ENCODE measurements around the gene MDGA2.

DNA sequence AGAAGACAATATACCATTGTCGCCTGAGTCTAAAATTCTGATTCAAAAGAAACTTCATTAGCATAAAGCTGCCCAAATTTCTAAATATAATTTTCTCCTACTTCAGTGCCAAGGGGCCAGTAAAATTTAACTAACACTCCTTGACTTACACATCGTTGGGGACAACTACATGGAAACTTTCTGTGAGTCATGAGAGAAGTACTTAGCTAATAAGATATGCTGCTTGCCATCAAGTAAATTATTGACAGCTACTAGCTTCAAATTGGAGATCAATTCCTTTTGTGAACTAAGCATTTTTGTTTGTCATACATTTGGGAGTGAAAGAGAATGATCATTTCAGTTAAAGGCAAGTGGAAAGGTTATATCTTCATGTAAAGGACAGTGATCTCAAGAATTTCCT is 373.3 kb downstream of the MDGA2 start:
- TF ChIP-seq, protein P1, sequence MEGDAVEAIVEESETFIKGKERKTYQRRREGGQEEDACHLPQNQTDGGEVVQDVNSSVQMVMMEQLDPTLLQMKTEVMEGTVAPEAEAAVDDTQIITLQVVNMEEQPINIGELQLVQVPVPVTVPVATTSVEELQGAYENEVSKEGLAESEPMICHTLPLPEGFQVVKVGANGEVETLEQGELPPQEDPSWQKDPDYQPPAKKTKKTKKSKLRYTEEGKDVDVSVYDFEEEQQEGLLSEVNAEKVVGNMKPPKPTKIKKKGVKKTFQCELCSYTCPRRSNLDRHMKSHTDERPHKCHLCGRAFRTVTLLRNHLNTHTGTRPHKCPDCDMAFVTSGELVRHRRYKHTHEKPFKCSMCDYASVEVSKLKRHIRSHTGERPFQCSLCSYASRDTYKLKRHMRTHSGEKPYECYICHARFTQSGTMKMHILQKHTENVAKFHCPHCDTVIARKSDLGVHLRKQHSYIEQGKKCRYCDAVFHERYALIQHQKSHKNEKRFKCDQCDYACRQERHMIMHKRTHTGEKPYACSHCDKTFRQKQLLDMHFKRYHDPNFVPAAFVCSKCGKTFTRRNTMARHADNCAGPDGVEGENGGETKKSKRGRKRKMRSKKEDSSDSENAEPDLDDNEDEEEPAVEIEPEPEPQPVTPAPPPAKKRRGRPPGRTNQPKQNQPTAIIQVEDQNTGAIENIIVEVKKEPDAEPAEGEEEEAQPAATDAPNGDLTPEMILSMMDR (IDR thresholded peaks at IDR 0.05; ENCODE audit: borderline replicate concordance, extremely low read depth, low read length, poor library complexity, severe bottlenecking), result no peak
- TF ChIP-seq EZH2 (IDR thresholded peaks at IDR 0.05; ENCODE audit: borderline replicate concordance, low read depth, low read length, severe bottlenecking), result no peak
